Measurements from ENCODE around the gene TMEM161A. TPM values are rescaled to one million over a fixed set of nuclear protein-coding genes. Genes with fewer than 3 reads are reported as not detected.
"Not testable (repeated sequence)": the region's sequence is repeated elsewhere in the genome, so short reads cannot be mapped to it uniquely, and the experiment has no call there.

TMEM161A gene
- total RNA-seq, 4 donors from 2014 or later, result 16.7 to 24.5 (median 20.1) TPM

- peaks cover 0 to 24% of the 10 kb centered on the region in 2 donors for H3K36me3 ChIP-seq
- TF ChIP-seq, protein P1, sequence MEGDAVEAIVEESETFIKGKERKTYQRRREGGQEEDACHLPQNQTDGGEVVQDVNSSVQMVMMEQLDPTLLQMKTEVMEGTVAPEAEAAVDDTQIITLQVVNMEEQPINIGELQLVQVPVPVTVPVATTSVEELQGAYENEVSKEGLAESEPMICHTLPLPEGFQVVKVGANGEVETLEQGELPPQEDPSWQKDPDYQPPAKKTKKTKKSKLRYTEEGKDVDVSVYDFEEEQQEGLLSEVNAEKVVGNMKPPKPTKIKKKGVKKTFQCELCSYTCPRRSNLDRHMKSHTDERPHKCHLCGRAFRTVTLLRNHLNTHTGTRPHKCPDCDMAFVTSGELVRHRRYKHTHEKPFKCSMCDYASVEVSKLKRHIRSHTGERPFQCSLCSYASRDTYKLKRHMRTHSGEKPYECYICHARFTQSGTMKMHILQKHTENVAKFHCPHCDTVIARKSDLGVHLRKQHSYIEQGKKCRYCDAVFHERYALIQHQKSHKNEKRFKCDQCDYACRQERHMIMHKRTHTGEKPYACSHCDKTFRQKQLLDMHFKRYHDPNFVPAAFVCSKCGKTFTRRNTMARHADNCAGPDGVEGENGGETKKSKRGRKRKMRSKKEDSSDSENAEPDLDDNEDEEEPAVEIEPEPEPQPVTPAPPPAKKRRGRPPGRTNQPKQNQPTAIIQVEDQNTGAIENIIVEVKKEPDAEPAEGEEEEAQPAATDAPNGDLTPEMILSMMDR (IDR thresholded peaks at IDR 0.05), result no peak
- TF ChIP-seq POLR2AphosphoS5 (IDR thresholded peaks at IDR 0.05), result no peak
- no peak overlapping the region for H3K27ac ChIP-seq
- no peaks in the 10 kb centered on the region for H3K9me3 ChIP-seq
- 90 to 91% methylated on average over 3 of the region's 6 CpGs for WGBS, 2 donors (ENCODE audit: low coverage in 1 of 2)
- H3K4me3 ChIP-seq, result no peak overlapping the region
- H3K27me3 ChIP-seq, result no peaks in the 10 kb centered on the region
- no peaks in the 10 kb centered on the region for H3K4me1 ChIP-seq
- no peak for ATAC-seq
These were observed 16.7 kb upstream of the TMEM161A start for GRCh38 chr19:19154768-19155494.

DNA sequence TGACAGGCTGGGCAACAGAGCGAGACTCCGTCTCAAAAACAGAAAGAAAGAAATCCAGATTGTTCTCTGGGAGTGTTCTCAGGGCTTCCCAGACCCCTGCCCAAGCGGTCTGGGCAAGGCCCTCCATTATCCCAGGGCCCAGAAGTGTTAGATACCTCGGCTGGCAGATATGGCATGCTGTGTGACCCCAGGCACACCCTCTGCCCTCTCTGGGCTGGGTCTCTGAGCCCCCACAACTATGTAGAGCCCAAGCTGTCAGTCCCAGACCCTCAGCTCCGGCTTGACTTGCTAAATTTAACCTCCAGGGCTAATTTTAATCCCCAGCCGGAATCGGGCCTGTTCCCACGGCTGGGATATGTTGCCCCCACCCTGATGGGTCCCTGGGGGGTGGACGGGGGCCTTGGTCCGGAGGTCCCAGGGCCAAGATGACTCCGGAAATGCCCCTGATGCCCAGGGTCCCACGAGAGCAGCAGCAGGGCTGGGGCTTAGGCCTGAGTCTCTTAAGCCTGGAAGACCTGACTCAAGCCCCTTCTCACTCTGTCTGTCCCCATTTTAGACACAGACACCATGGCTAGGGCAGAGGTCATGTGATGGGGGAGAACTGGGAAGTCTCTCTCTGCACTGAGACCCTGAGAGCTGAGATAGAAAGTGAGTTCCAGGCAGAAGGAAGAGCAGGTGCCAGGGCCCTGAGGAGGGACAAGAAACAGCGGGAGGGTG lies 14.5 kb upstream of the TMEM161A start:
- H3K4me3 ChIP-seq, result no peak overlapping the region
- peaks cover 0 to 43% of the 10 kb centered on the region in 2 donors for H3K36me3 ChIP-seq
- no peaks in the 10 kb centered on the region for H3K9me3 ChIP-seq
- H3K4me1 ChIP-seq, result no peaks in the 10 kb centered on the region
- H3K27me3 ChIP-seq, result no peaks in the 10 kb centered on the region
- no peak overlapping the region for H3K27ac ChIP-seq
- 78 to 94% methylated on average over 3 to 5 of the region's 13 CpGs for WGBS, 2 donors (ENCODE audit: low coverage in 1 of 2)
- TF ChIP-seq, protein P1 (IDR thresholded peaks at IDR 0.05), result no peak
- no peak for TF ChIP-seq POLR2A (IDR thresholded peaks at IDR 0.05)
- no peak for TF ChIP-seq EP300 (IDR thresholded peaks at IDR 0.05)
- no peak for TF ChIP-seq POLR2AphosphoS5 (IDR thresholded peaks at IDR 0.05)
- no peak for ATAC-seq

DNA sequence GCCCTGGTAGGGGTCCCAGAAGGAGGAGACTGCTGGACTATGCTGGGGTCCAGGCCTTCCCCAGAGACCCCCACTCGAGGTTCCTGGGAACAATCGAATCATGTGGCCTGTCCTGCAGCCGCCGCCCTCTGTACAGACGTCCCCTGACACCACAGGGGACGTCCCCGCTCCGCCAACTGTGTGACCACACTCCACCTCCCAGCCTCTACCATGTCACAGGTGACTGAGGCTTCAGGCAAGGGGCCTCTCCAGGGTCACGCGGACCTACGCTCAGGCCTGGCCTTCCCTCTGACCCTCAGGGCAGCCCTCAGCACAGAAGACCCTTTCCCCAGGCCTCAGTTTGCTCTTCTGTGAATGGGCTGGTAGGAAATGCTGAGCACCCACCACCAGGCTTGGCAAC lies 13.1 kb upstream of the TMEM161A start:
- Histone ChIP-seq H3K27ac (no peak overlapping the region), H3K27me3 (no peaks in the 10 kb centered on the region), H3K9me3 (no peaks in the 10 kb centered on the region), H3K4me3 (no peak overlapping the region), H3K4me1 (no peaks in the 10 kb centered on the region), H3K36me3 (peaks cover 0 to 47% of the 10 kb centered on the region in 2 donors)
- WGBS, 2 donors (ENCODE audit: low coverage in 1 of 2), result 87 to 94% methylated on average over 3 to 6 of the region's 11 CpGs
- no peak for ATAC-seq
- TF ChIP-seq POLR2A (IDR thresholded peaks at IDR 0.05) (no peak), POLR2AphosphoS5 (IDR thresholded peaks at IDR 0.05) (no peak), EP300 (IDR thresholded peaks at IDR 0.05) (no peak)
- TF ChIP-seq, protein P1 (IDR thresholded peaks at IDR 0.05), result no peak

- H3K36me3 ChIP-seq, result peaks cover 0 to 39% of the 10 kb centered on the region in 2 donors
- H3K4me1 ChIP-seq, result peaks cover 0 to 10% (median 3%) of the 10 kb centered on the region in 3 donors
- no peak overlapping the region for H3K27ac ChIP-seq
- H3K4me3 ChIP-seq, result no peak overlapping the region
- whole genome bisulfite sequencing, 2 donors (ENCODE audit: low coverage in 1 of 2), result 40 to 80% methylated on average over 1 of the region's 2 CpGs
- TF ChIP-seq, protein P1 (IDR thresholded peaks at IDR 0.05), result no peak
- TF ChIP-seq POLR2A (IDR thresholded peaks at IDR 0.05) (no peak), POLR2AphosphoS5 (IDR thresholded peaks at IDR 0.05) (no peak), EP300 (IDR thresholded peaks at IDR 0.05) (no peak)
- H3K27me3 ChIP-seq, result no peaks in the 10 kb centered on the region
- no peaks in the 10 kb centered on the region for H3K9me3 ChIP-seq
- no peak for ATAC-seq
These were observed 11.2 kb upstream of the TMEM161A start for GRCh38 chr19:19149435-19149834.

DNA sequence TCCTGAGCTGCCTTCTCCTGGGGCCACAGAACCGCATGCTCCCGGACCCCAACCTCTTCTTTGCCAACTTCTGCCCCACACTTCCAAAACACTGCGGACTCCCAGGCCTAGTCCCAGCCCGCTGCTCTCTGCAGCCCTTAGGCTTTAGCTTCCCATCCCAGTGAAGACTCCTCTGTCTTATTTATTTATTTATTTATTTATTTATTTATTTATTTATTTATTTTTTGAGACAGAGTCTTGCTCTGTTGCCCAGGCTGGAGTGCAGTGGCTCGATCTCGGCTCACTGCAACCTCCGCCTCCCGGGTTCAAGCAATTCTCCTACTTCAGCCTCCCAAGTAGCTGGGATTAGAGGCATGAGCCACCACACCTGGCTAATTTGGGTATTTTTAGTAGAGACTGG lies 10.2 kb upstream of the TMEM161A start:
- ATAC-seq, H3K9me3 ChIP-seq, H3K27ac ChIP-seq, H3K27me3 ChIP-seq, H3K4me3 ChIP-seq: not testable (repeated sequence)
- Histone ChIP-seq H3K4me1 (peaks cover 0 to 10% (median 3%) of the 10 kb centered on the region in 3 donors), H3K36me3 (peaks cover 0 to 39% of the 10 kb centered on the region in 2 donors)
- 90 to 94% methylated on average over 3 to 8 of the region's 8 CpGs for WGBS, 2 donors (ENCODE audit: low coverage in 1 of 2)

Data from gastroesophageal sphincter (tissue), 4 donors.